IMR-90 (cell line): ENCODE measurements around the gene ETV3L. TPM values are rescaled to one million over a fixed set of nuclear protein-coding genes. Genes with fewer than 3 reads are reported as not detected.
A peak's percentile ranks its signal among the peaks of the same experiment; 100 is the strongest.

Source experiments
- ATAC-seq: fragments of 200-7000 bp; cut with Tn5 transposase; 2 replicates; pipeline ENCODE4 v1.9.1; 2020; ENCODE audit warnings: low read depth, mild to moderate bottlenecking, moderate library complexity
- BruUV-seq: library from RNA; stranded (reverse); fragments of 400-500 nt; replicated peaks from 2 replicates; lab custom pipeline; 2021; lab: Mats Ljungman, UMichigan
- CTCF ChIA-PET: fragments of 300-600 bp; formaldehyde crosslinking; extraction: SDS; loops from one replicate; lab custom pipeline; 2021; ENCODE audit warnings: antibody characterized with exemption; lab: Yijun Ruan, JAX
- POLR2A ChIA-PET: fragments of 300-600 bp; sonication (Branson Sonifier 250); formaldehyde crosslinking; loops from one replicate; lab custom pipeline; 2022; ENCODE audit warnings: antibody characterized with exemption; ENCODE audit not compliant: unreplicated experiment; lab: Charles Lee
- DNase-seq: peaks from one replicate; pipeline ENCODE4 v3.0.0; 2013
- H2AFZ ChIP-seq: replicated peaks from 2 replicates; pipeline ENCODE3; 2013; ENCODE audit warnings: low read length, mild to moderate bottlenecking; ENCODE audit not compliant: poor library complexity
- H2AK5ac ChIP-seq: 2 replicates; pipeline ENCODE4 v1.6.1; 2013; ENCODE audit warnings: low read depth, low read length, inconsistent platforms
- H2AK9ac ChIP-seq: replicated peaks from 2 replicates; pipeline ENCODE3; 2013; ENCODE audit warnings: mild to moderate bottlenecking, low read depth, low read length, moderate library complexity; ENCODE audit not compliant: poor library complexity
- H2BK120ac ChIP-seq: 2 replicates; pipeline ENCODE4 v1.6.1; 2013; ENCODE audit warnings: low read depth, low read length, inconsistent platforms
- H2BK15ac ChIP-seq: 3 replicates; pipeline ENCODE4 v1.6.1; 2013; ENCODE audit warnings: low read depth, low read length, inconsistent platforms
- H2BK20ac ChIP-seq: 2 replicates; pipeline ENCODE4 v1.6.1; 2013; ENCODE audit warnings: low read depth, mild to moderate bottlenecking, inconsistent platforms, low read length, moderate library complexity
- H2BK5ac ChIP-seq: 2 replicates; pipeline ENCODE4 v1.6.1; 2013; ENCODE audit warnings: mild to moderate bottlenecking, low read depth, low read length, inconsistent platforms; ENCODE audit not compliant: poor library complexity, severe bottlenecking
- H3K14ac ChIP-seq: replicated peaks from 2 replicates; pipeline ENCODE4 v1.6.1; 2013; ENCODE audit warnings: low read depth, low read length, inconsistent platforms
- H3K18ac ChIP-seq: 2 replicates; pipeline ENCODE4 v1.6.1; 2013; ENCODE audit warnings: low read depth, low read length, control low read depth
- H3K23ac ChIP-seq: 2 replicates; pipeline ENCODE4 v1.6.1; 2013; ENCODE audit warnings: low read depth, low read length, inconsistent platforms
- H3K27ac ChIP-seq: 2 replicates; pipeline ENCODE4 v1.5.1; 2013; ENCODE audit warnings: mild to moderate bottlenecking, control low read depth, low read length; ENCODE audit not compliant: insufficient read depth
- H3K27me3 ChIP-seq: 2 replicates; pipeline ENCODE4 v1.6.1; 2013; ENCODE audit warnings: low read length; ENCODE audit not compliant: control insufficient read depth, insufficient read depth
- H3K36me3 ChIP-seq: 2 replicates; pipeline ENCODE4 v1.6.1; 2013; ENCODE audit warnings: low read length, mixed read lengths; ENCODE audit not compliant: control insufficient read depth, insufficient read depth
- H3K4ac ChIP-seq: 2 replicates; pipeline ENCODE4 v1.6.1; 2013; ENCODE audit warnings: low read depth, low read length, inconsistent platforms
- H3K4me1 ChIP-seq: 2 replicates; pipeline ENCODE4 v1.6.1; 2013; ENCODE audit warnings: low read length, mixed read lengths; ENCODE audit not compliant: control insufficient read depth, insufficient read depth
- H3K4me2 ChIP-seq: 2 replicates; pipeline ENCODE4 v1.6.1; 2013; ENCODE audit warnings: low read depth, mild to moderate bottlenecking, control low read depth, low read length, moderate library complexity
- H3K4me3 ChIP-seq: 2 replicates; pipeline ENCODE4 v1.5.1; 2013; ENCODE audit warnings: low read depth, mild to moderate bottlenecking, control low read depth, low read length, moderate library complexity; ENCODE audit not compliant: insufficient read depth
- H3K56ac ChIP-seq: 2 replicates; pipeline ENCODE4 v1.6.1; 2013; ENCODE audit warnings: low read length, inconsistent platforms; ENCODE audit not compliant: insufficient read depth; ENCODE audit errors: extremely low read depth
- H3K79me1 ChIP-seq, 2 experiments: 2 replicates each; pipeline ENCODE4 v1.6.1; 2013; ENCODE audit warnings: low read length in 2 of 2, inconsistent platforms in 1 of 2, low read depth in 1 of 2
- H3K9ac ChIP-seq: 2 replicates; pipeline ENCODE4 v1.6.1; 2013; ENCODE audit warnings: low read depth, low read length, control low read depth
- H3K9me1 ChIP-seq: 2 replicates; pipeline ENCODE4 v1.6.1; 2013; ENCODE audit warnings: low read length, inconsistent platforms; ENCODE audit not compliant: insufficient read depth
- H3K9me3 ChIP-seq: 2 replicates; pipeline ENCODE4 v1.6.1; 2013; ENCODE audit warnings: low read length; ENCODE audit not compliant: control insufficient read depth, insufficient read depth
- H4K20me1 ChIP-seq: 2 replicates; pipeline ENCODE4 v1.6.1; 2013; ENCODE audit warnings: low read length, inconsistent platforms; ENCODE audit not compliant: insufficient read depth
- H4K5ac ChIP-seq: 2 replicates; pipeline ENCODE4 v1.6.1; 2013; ENCODE audit warnings: mild to moderate bottlenecking, low read depth, low read length, control low read depth
- H4K8ac ChIP-seq, 2 experiments: 2 replicates each; pipeline ENCODE4 v1.6.1; 2013; ENCODE audit warnings: low read depth in 2 of 2, low read length in 2 of 2, control low read depth in 1 of 2, inconsistent platforms in 1 of 2
- H4K91ac ChIP-seq: 2 replicates; pipeline ENCODE4 v1.6.1; 2013; ENCODE audit warnings: low read depth, low read length, inconsistent platforms; ENCODE audit not compliant: insufficient read depth
- BHLHE40 ChIP-seq: fragments of 150-350 bp; IDR thresholded peaks from 2 replicates; pipeline ENCODE4 v1.6.1; 2016; ENCODE audit warnings: mild to moderate bottlenecking, low read depth, low read length
- CEBPB ChIP-seq: IDR thresholded peaks from 2 replicates; pipeline ENCODE4 v1.6.1; 2012; ENCODE audit warnings: low read depth, low read length, improper control_type of control experiment
- CHD1 ChIP-seq: IDR thresholded peaks from 2 replicates; pipeline ENCODE4 v1.6.1; 2012; ENCODE audit warnings: low read depth, low read length, improper control_type of control experiment
- CTCF ChIP-seq: conservative IDR thresholded peaks from 2 replicates; pipeline ENCODE4 v1.5.1; 2012; ENCODE audit warnings: mild to moderate bottlenecking, low read depth, low read length, improper control_type of control experiment
- FOS ChIP-seq: fragments of 150-350 bp; IDR thresholded peaks from 2 replicates; pipeline ENCODE4 v1.6.1; 2016; ENCODE audit warnings: low read depth, low read length
- MAFK ChIP-seq: IDR thresholded peaks from 2 replicates; pipeline ENCODE4 v1.6.1; 2012; ENCODE audit warnings: low read depth, low read length, improper control_type of control experiment
- MAZ ChIP-seq: IDR thresholded peaks from 2 replicates; pipeline ENCODE4 v1.6.1; 2012; ENCODE audit warnings: low read depth, mild to moderate bottlenecking, low read length, improper control_type of control experiment, moderate library complexity, borderline replicate concordance
- MXI1 ChIP-seq: IDR thresholded peaks from 2 replicates; pipeline ENCODE4 v1.6.1; 2012; ENCODE audit warnings: low read depth, mild to moderate bottlenecking, low read length, moderate library complexity, borderline replicate concordance
- NFE2L2 ChIP-seq: fragments of 150-350 bp; IDR thresholded peaks from 2 replicates; pipeline ENCODE4 v1.6.1; 2016; ENCODE audit warnings: low read depth, mild to moderate bottlenecking, low read length
- POLR2A ChIP-seq: IDR thresholded peaks from 2 replicates; pipeline ENCODE4 v1.6.1; 2012; ENCODE audit warnings: mild to moderate bottlenecking, low read depth, low read length
- RAD21 ChIP-seq: IDR thresholded peaks from 2 replicates; pipeline ENCODE4 v1.6.1; 2012; ENCODE audit warnings: low read length, improper control_type of control experiment
- RCOR1 ChIP-seq: IDR thresholded peaks from 2 replicates; pipeline ENCODE4 v1.6.1; 2012; ENCODE audit warnings: mild to moderate bottlenecking, low read length, improper control_type of control experiment; ENCODE audit not compliant: insufficient replicate concordance
- RFX5 ChIP-seq: IDR thresholded peaks from 2 replicates; pipeline ENCODE4 v1.8.0; 2012; ENCODE audit warnings: low read depth, mild to moderate bottlenecking, low read length, moderate library complexity
- SMC3 ChIP-seq: fragments of 150-350 bp; IDR thresholded peaks from 2 replicates; pipeline ENCODE4 v1.6.1; 2016; ENCODE audit warnings: low read depth, mild to moderate bottlenecking, antibody characterized with exemption, low read length, moderate library complexity
- WGBS, 2 experiments: methylation state at CpG; one replicate each; pipeline versions ENCODE4 v1.1.5 to v1.1.7; 2013; ENCODE audit warnings: missing lambda C conversion rate in 2 of 2; ENCODE audit not compliant: insufficient read length in 1 of 2; ENCODE audit errors: extremely low coverage in 2 of 2; 5-methylcytosine and 5-hydroxymethylcytosine counted together
- dilution Hi-C: fragments of 300-500 bp; cut with HindIII; formaldehyde crosslinking; loops from one replicate; pipeline ENCODE4 v1.14.3; 2018; ENCODE audit warnings: low sequenced_read_pairs; ENCODE audit not compliant: unreplicated experiment
- in situ Hi-C: fragments of 300-500 bp; cut with MboI; formaldehyde crosslinking; loops from 3 replicates; pipeline ENCODE4 v1.14.3; 2019; ENCODE audit warnings: low sequenced_read_pairs, inconsistent platforms, mixed read lengths
- intact Hi-C: fragments of 100-400 bp; cut with micrococcal nuclease; formaldehyde crosslinking; loops from 2 replicates; pipeline ENCODE4 v1.10.0; 2022
- polyA plus RNA-seq, 3 experiments: library from polyadenylated mRNA; depleted of rRNA; stranded (reverse); fragments of >200 nt; gene quantifications; 2 replicates each; pipeline ENCODE4 v1.2.3, GENCODE V29; 2012; ENCODE audit warnings: low replicate concordance in 1 of 3
- total RNA-seq: library from RNA; depleted of rRNA; stranded (reverse); fragments of >200 nt; gene quantifications from 2 replicates; pipeline ENCODE4 v1.2.3, GENCODE V29; 2012
- TF ChIP-seq, protein P1 (sequence below): fragments of 150-350 bp; IDR thresholded peaks from 2 replicates; pipeline ENCODE4 v1.6.1; 2017; ENCODE audit warnings: mild to moderate bottlenecking, antibody characterized with exemption, low read length, low read depth
- TF ChIP-seq, protein P2 (sequence below): fragments of 150-350 bp; IDR thresholded peaks from 2 replicates; pipeline ENCODE4 v1.6.1; 2016; ENCODE audit warnings: low read depth, mild to moderate bottlenecking, low read length, moderate library complexity, borderline replicate concordance

The ETV3L gene
- total and polyA plus RNA-seq, 2 of the 4 experiments (the other 2 are of a cell fraction): not detected

DNA sequence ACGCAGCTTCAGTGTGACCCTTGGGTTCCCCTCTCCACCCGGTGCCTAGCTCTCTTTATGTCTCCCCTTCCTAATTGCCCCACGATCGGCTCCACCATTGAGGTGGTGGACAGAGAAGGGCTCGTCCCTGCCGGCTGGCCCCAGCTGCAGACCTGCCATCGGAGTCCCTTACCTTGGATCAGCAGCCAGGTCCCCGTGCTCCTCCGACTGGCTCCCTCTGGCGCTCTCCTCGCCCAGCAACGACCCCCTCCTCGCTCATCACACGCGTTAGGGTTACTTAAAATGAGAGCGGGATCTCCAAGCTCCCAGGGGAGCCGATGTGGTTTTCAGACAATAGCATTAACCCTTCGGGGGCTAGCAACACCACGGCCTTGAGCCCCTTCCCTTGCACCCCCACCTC, 8.1 kb upstream of the ETV3L start:
- Histone ChIP-seq H3K18ac (no peak overlapping the region), H3K4me3 (no peak overlapping the region), H4K5ac (no peak overlapping the region), H3K27ac (no peak overlapping the region), H3K4me1 (peaks cover 10% of the 10 kb centered on the region), H2AK9ac (no peak overlapping the region), H4K8ac (0 out of 4 replicates have a peak overlapping the region, but pooled peaks of 1 of the 2 experiments have one; percentile 2), H3K4ac (peak overlapping the region; percentile 95; the same call in 1 of the 2 replicates), H3K79me1 (no peaks in the 10 kb centered on the region), H4K20me1 (no peaks in the 10 kb centered on the region), H3K36me3 (no peaks in the 10 kb centered on the region), H2BK20ac (no peak overlapping the region), H3K23ac (no peak overlapping the region), H3K56ac (no peak overlapping the region), H3K14ac (no peak overlapping the region), H2BK15ac (0 out of 3 replicates have a peak overlapping the region, but pooled peaks have one; percentile 84), H2AK5ac (peak overlapping the region; percentile 97; the same call in 1 of the 2 replicates), H3K27me3 (peaks cover 6% of the 10 kb centered on the region), H3K9ac (no peak overlapping the region), H2BK120ac (no peak overlapping the region; the same call in 1 of the 2 replicates), H4K91ac (no peak overlapping the region), H2AFZ (peak overlapping the region; percentile 96), H3K9me3 (no peaks in the 10 kb centered on the region), H3K4me2 (no peak overlapping the region), H2BK5ac (no peak overlapping the region), H3K9me1 (peaks cover 22% of the 10 kb centered on the region)
- DNase-seq (no peak), ATAC-seq (no peak)
- no TSS peak for BruUV-seq
- 53% methylated on average over 8 of the region's 19 CpGs; no CpG with 5 or more reads in 1 of the 2 experiments for WGBS, 2 experiments
- in situ Hi-C loops: no loop called here
- TF ChIP-seq NFE2L2 (no peak), CEBPB (no peak), POLR2A (no peak), RCOR1 (no peak), RAD21 (no peak), SMC3 (no peak), MAFK (no peak), RFX5 (no peak), FOS (no peak), MAZ (no peak), MXI1 (no peak), CTCF (no peak), CHD1 (no peak), BHLHE40 (no peak)
- TF ChIP-seq, protein P1, sequence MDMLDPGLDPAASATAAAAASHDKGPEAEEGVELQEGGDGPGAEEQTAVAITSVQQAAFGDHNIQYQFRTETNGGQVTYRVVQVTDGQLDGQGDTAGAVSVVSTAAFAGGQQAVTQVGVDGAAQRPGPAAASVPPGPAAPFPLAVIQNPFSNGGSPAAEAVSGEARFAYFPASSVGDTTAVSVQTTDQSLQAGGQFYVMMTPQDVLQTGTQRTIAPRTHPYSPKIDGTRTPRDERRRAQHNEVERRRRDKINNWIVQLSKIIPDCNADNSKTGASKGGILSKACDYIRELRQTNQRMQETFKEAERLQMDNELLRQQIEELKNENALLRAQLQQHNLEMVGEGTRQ: no peak
- TF ChIP-seq, protein P2, sequence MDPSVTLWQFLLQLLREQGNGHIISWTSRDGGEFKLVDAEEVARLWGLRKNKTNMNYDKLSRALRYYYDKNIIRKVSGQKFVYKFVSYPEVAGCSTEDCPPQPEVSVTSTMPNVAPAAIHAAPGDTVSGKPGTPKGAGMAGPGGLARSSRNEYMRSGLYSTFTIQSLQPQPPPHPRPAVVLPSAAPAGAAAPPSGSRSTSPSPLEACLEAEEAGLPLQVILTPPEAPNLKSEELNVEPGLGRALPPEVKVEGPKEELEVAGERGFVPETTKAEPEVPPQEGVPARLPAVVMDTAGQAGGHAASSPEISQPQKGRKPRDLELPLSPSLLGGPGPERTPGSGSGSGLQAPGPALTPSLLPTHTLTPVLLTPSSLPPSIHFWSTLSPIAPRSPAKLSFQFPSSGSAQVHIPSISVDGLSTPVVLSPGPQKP: no peak
- intact Hi-C loops: no loop called here
- dilution Hi-C loops: no loop called here
- CTCF ChIA-PET: no interaction called here
- POLR2A ChIA-PET: no interaction called here
